ENCODE results near the gene SEC63. TPM values are rescaled to one million over a fixed set of nuclear protein-coding genes. Genes with fewer than 3 reads are reported as not detected.

SEC63 gene
- total RNA-seq, 1 experiment from 2014 or later, result 97.6 TPM

GRCh38 chr6:107841275-107841670 is 116.7 kb downstream of the SEC63 start:
- ATAC-seq (no peak), DNase-seq (ENCODE audit: low spot score) (no peak)
- H3K27ac Mint-ChIP-seq, result no peak overlapping the region
- no peaks in the 10 kb centered on the region for H3K27me3 Mint-ChIP-seq (ENCODE audit: low read depth)
- H3K36me3 Mint-ChIP-seq, result no peaks in the 10 kb centered on the region
- H3K9me3 Mint-ChIP-seq, result no peaks in the 10 kb centered on the region
- H3K4me1 Mint-ChIP-seq, result no peaks in the 10 kb centered on the region
- H3K4me3 Mint-ChIP-seq, result no peak overlapping the region
- no peak for TF ChIP-seq GRHL2 (CRISPR knock-in tag; IDR thresholded peaks at IDR 0.05; ENCODE audit: insufficient replicate concordance, severe bottlenecking)
- TF ChIP-seq RELA (CRISPR knock-in tag; IDR thresholded peaks at IDR 0.05; ENCODE audit: borderline replicate concordance), result no peak
- TF ChIP-seq FOXP4 (CRISPR knock-in tag; IDR thresholded peaks at IDR 0.05), result no peak
- no peak for TF ChIP-seq TEAD1 (CRISPR knock-in tag; IDR thresholded peaks at IDR 0.05)
- no peak for TF ChIP-seq TP53 (CRISPR knock-in tag; IDR thresholded peaks at IDR 0.05)
- no peak for TF ChIP-seq ZBTB21 (CRISPR knock-in tag; IDR thresholded peaks at IDR 0.05; ENCODE audit: borderline replicate concordance)
- TF ChIP-seq ZNF219 (CRISPR knock-in tag; IDR thresholded peaks at IDR 0.05; ENCODE audit: borderline replicate concordance), result no peak
- no peak for TF ChIP-seq PRDM15 (CRISPR knock-in tag; IDR thresholded peaks at IDR 0.05)
- no peak for TF ChIP-seq GTF2I (CRISPR knock-in tag; conservative IDR thresholded peaks at IDR 0.05)
- TF ChIP-seq ERG (CRISPR knock-in tag; IDR thresholded peaks at IDR 0.05), result no peak
- TF ChIP-seq SP1 (CRISPR knock-in tag; conservative IDR thresholded peaks at IDR 0.05), result no peak
- TF ChIP-seq USF2 (CRISPR knock-in tag; IDR thresholded peaks at IDR 0.05), result no peak
- no peak for TF ChIP-seq MLX (CRISPR knock-in tag; IDR thresholded peaks at IDR 0.05)
- no peak for TF ChIP-seq MXD4 (CRISPR knock-in tag; IDR thresholded peaks at IDR 0.05; ENCODE audit: borderline replicate concordance)
- TF ChIP-seq PRRX2 (CRISPR knock-in tag; IDR thresholded peaks at IDR 0.05), result no peak
- TF ChIP-seq ARID4B (CRISPR knock-in tag; IDR thresholded peaks at IDR 0.05; ENCODE audit: borderline replicate concordance), result no peak
- TF ChIP-seq AFF4 (CRISPR knock-in tag; IDR thresholded peaks at IDR 0.05; ENCODE audit: borderline replicate concordance), result no peak
- POLR2A ChIA-PET, result no interaction called here
- CTCF ChIA-PET, result interaction anchor here (0.6 kb wide), 1 partner anchor 508 kb away, joined by 3 read pairs; no protein-coding TSS in a partner anchor
